ENCODE data around the gene SIN3B.

SIN3B gene

DNA sequence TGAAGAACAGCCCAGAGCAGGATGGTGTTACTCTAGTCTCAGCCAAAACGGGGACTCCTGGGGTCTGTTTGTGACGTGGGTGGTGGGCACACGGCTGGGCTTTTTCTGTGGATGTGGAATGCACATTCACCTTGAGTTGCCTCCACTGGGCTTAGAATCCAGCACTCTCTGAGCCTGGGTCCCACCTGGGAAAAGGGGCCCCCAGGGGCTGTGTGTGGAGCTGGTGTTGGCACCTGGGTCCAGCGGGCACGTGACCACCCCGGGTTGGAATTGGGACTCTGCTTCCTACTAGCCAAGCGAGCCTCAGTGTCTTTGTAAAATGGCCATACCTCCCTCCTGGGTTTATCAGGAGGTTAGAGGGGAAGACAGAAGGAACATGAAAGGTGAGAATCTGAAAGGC is 30.4 kb downstream of the SIN3B start:
- Histone ChIP-seq H3K4me2 (ENCODE audit: low read length) (no peak overlapping the region), H4K20me1 (ENCODE audit: insufficient read depth, low read length) (no peaks in the 10 kb centered on the region), H3K36me3 (ENCODE audit: insufficient read depth, low read length) (peaks cover 21% of the 10 kb centered on the region), H3K27me3 (ENCODE audit: insufficient read depth, low read length) (no peaks in the 10 kb centered on the region), H3K27ac (ENCODE audit: low read depth, low read length, poor library complexity, severe bottlenecking) (no peak overlapping the region), H3F3A (ENCODE audit: insufficient read depth, low read length) (no peaks in the 10 kb centered on the region), H2AFZ (ENCODE audit: low read length) (no peak overlapping the region), H3K4me1 (ENCODE audit: insufficient read depth, low read length, severe bottlenecking) (no peaks in the 10 kb centered on the region), H3K9me3 (ENCODE audit: low read length) (no peaks in the 10 kb centered on the region), H3K79me2 (ENCODE audit: insufficient read depth, low read length) (no peaks in the 10 kb centered on the region), H3K9ac (ENCODE audit: low read length) (no peak overlapping the region), H3K4me3 (ENCODE audit: low read depth, low read length, poor library complexity, severe bottlenecking) (no peak overlapping the region), H3K9me2 (ENCODE audit: low read depth, low read length) (no peaks in the 10 kb centered on the region)
- TF ChIP-seq, protein P1, sequence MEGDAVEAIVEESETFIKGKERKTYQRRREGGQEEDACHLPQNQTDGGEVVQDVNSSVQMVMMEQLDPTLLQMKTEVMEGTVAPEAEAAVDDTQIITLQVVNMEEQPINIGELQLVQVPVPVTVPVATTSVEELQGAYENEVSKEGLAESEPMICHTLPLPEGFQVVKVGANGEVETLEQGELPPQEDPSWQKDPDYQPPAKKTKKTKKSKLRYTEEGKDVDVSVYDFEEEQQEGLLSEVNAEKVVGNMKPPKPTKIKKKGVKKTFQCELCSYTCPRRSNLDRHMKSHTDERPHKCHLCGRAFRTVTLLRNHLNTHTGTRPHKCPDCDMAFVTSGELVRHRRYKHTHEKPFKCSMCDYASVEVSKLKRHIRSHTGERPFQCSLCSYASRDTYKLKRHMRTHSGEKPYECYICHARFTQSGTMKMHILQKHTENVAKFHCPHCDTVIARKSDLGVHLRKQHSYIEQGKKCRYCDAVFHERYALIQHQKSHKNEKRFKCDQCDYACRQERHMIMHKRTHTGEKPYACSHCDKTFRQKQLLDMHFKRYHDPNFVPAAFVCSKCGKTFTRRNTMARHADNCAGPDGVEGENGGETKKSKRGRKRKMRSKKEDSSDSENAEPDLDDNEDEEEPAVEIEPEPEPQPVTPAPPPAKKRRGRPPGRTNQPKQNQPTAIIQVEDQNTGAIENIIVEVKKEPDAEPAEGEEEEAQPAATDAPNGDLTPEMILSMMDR (IDR thresholded peaks at IDR 0.05; ENCODE audit: low read length), result no peak
- TF ChIP-seq EZH2 (IDR thresholded peaks at IDR 0.05; ENCODE audit: borderline replicate concordance, low read length), result no peak

DNA sequence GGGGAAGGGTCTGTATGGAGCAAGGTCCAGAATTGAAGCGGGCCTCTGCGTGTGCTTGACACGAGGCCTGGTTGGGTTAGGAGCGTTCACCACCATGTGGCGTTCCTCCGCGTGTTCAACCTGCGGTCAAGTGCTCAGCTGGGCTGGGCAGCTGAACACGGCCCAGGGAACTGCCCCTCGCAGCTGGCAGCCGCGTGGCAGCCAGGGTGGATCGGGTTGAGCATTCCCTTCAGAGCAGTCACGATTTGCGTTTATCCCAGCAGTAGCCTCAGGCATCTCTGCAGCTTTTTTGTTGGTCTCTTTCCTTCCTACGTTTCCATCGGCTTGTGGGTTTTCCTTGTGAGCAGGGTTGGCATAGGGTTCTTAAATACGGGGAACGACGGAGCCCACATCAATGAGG is 30.9 kb downstream of the SIN3B start:
- Histone ChIP-seq H3K9ac (ENCODE audit: low read length) (no peak overlapping the region), H3K4me3 (ENCODE audit: low read depth, low read length, poor library complexity, severe bottlenecking) (no peak overlapping the region), H3K9me2 (ENCODE audit: low read depth, low read length) (no peaks in the 10 kb centered on the region), H4K20me1 (ENCODE audit: insufficient read depth, low read length) (no peaks in the 10 kb centered on the region), H3K27me3 (ENCODE audit: insufficient read depth, low read length) (no peaks in the 10 kb centered on the region), H2AFZ (ENCODE audit: low read length) (no peak overlapping the region), H3K27ac (ENCODE audit: low read depth, low read length, poor library complexity, severe bottlenecking) (no peak overlapping the region), H3K4me2 (ENCODE audit: low read length) (no peak overlapping the region), H3K9me3 (ENCODE audit: low read length) (no peaks in the 10 kb centered on the region), H3K4me1 (ENCODE audit: insufficient read depth, low read length, severe bottlenecking) (no peaks in the 10 kb centered on the region), H3K36me3 (ENCODE audit: insufficient read depth, low read length) (peaks cover 18% of the 10 kb centered on the region), H3K79me2 (ENCODE audit: insufficient read depth, low read length) (no peaks in the 10 kb centered on the region), H3F3A (ENCODE audit: insufficient read depth, low read length) (no peaks in the 10 kb centered on the region)
- TF ChIP-seq, protein P1 (IDR thresholded peaks at IDR 0.05; ENCODE audit: low read length), result no peak
- TF ChIP-seq EZH2 (IDR thresholded peaks at IDR 0.05; ENCODE audit: borderline replicate concordance, low read length), result no peak

DNA sequence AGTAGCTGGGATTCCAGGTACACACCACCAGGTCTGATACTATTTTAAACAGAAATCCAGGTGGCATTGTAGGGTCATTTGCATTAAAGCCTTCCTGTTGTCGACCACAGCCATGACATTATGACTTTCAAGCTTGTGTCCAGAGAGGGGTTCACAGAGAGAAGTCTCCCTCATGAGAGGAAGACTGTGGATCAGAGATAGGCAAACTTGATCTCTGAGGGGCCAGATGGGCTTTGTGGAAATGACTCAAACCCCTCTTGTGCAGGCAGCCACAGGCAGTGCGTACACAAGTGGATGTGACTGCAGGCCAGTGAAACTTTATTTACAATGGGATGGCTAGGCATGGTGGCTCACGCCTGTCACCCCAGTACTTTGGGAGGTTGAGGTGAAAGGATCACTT is 31.8 kb downstream of the SIN3B start:
- Histone ChIP-seq H3K79me2 (ENCODE audit: insufficient read depth, low read length) (no peaks in the 10 kb centered on the region), H3K36me3 (ENCODE audit: insufficient read depth, low read length) (peaks cover 27% of the 10 kb centered on the region), H3K4me3 (ENCODE audit: low read depth, low read length, poor library complexity, severe bottlenecking) (no peak overlapping the region), H3K27me3 (ENCODE audit: insufficient read depth, low read length) (no peaks in the 10 kb centered on the region), H3K4me2 (ENCODE audit: low read length) (no peak overlapping the region), H3K27ac (ENCODE audit: low read depth, low read length, poor library complexity, severe bottlenecking) (no peak overlapping the region), H3F3A (ENCODE audit: insufficient read depth, low read length) (no peaks in the 10 kb centered on the region), H4K20me1 (ENCODE audit: insufficient read depth, low read length) (no peaks in the 10 kb centered on the region), H3K9me2 (ENCODE audit: low read depth, low read length) (no peaks in the 10 kb centered on the region), H3K9ac (ENCODE audit: low read length) (no peak overlapping the region), H3K4me1 (ENCODE audit: insufficient read depth, low read length, severe bottlenecking) (no peaks in the 10 kb centered on the region), H2AFZ (ENCODE audit: low read length) (no peak overlapping the region), H3K9me3 (ENCODE audit: low read length) (no peaks in the 10 kb centered on the region)
- TF ChIP-seq EZH2 (IDR thresholded peaks at IDR 0.05; ENCODE audit: borderline replicate concordance, low read length), result no peak

DNA sequence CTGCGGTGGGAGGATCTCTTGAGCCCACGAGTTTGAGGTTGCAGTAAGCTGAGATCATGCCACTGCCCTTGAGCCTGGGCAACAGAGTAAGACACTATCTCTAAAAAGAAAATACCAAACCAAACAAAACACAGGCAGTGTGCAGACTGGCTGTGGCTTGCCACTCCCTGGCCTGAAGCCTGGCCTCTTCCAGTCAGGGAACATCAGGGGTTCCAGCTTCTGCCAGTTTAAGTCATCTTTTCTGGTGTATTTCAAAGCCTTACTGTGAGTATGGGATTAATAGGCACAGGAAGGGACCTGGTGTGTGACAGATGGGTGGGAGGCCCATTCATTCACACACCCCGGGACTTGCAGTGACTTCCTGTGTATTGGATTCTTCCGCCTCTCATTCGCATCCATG is 32.6 kb downstream of the SIN3B start:
- Histone ChIP-seq H3K36me3 (ENCODE audit: insufficient read depth, low read length) (peaks cover 34% of the 10 kb centered on the region), H3K27ac (ENCODE audit: low read depth, low read length, poor library complexity, severe bottlenecking) (no peak overlapping the region)
- TF ChIP-seq, protein P1 (IDR thresholded peaks at IDR 0.05; ENCODE audit: low read length), result no peak
- TF ChIP-seq EZH2 (IDR thresholded peaks at IDR 0.05; ENCODE audit: borderline replicate concordance, low read length), result no peak

More for the DNA sequence above, 32.6 kb downstream of the SIN3B start:
- Histone ChIP-seq H3K4me2 (ENCODE audit: low read length) (no peak overlapping the region), H3F3A (ENCODE audit: insufficient read depth, low read length) (no peaks in the 10 kb centered on the region), H3K27me3 (ENCODE audit: insufficient read depth, low read length) (no peaks in the 10 kb centered on the region), H3K9me2 (ENCODE audit: low read depth, low read length) (no peaks in the 10 kb centered on the region), H4K20me1 (ENCODE audit: insufficient read depth, low read length) (no peaks in the 10 kb centered on the region), H3K4me3 (ENCODE audit: low read depth, low read length, poor library complexity, severe bottlenecking) (no peak overlapping the region), H3K9me3 (ENCODE audit: low read length) (no peaks in the 10 kb centered on the region), H3K4me1 (ENCODE audit: insufficient read depth, low read length, severe bottlenecking) (no peaks in the 10 kb centered on the region), H3K9ac (ENCODE audit: low read length) (no peak overlapping the region), H3K79me2 (ENCODE audit: insufficient read depth, low read length) (no peaks in the 10 kb centered on the region), H2AFZ (ENCODE audit: low read length) (no peak overlapping the region)
